ENCODE results near the gene ADAM19.

- TF ChIP-seq, protein P1, sequence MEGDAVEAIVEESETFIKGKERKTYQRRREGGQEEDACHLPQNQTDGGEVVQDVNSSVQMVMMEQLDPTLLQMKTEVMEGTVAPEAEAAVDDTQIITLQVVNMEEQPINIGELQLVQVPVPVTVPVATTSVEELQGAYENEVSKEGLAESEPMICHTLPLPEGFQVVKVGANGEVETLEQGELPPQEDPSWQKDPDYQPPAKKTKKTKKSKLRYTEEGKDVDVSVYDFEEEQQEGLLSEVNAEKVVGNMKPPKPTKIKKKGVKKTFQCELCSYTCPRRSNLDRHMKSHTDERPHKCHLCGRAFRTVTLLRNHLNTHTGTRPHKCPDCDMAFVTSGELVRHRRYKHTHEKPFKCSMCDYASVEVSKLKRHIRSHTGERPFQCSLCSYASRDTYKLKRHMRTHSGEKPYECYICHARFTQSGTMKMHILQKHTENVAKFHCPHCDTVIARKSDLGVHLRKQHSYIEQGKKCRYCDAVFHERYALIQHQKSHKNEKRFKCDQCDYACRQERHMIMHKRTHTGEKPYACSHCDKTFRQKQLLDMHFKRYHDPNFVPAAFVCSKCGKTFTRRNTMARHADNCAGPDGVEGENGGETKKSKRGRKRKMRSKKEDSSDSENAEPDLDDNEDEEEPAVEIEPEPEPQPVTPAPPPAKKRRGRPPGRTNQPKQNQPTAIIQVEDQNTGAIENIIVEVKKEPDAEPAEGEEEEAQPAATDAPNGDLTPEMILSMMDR (IDR thresholded peaks at IDR 0.05) = no peak
- no peak for TF ChIP-seq POLR2AphosphoS5 (IDR thresholded peaks at IDR 0.05; ENCODE audit: insufficient read depth in 1 of 2, low read depth in 1 of 2)
- no peak for TF ChIP-seq POLR2A (IDR thresholded peaks at IDR 0.05)
Observed at GRCh38 chr5:157475432-157475831, 100.1 kb downstream of the ADAM19 start.
